MV-4-11 (cell line): ENCODE measurements around the gene PDE1A.

Experiments used
- DNase-seq: peaks from one replicate; lab custom pipeline; 2025; lab: John Stamatoyannopoulos, UW

Gene PDE1A

GRCh38 chr2:182197529-182197928 lies 229.3 kb downstream of the PDE1A start:
- DNase-seq: no peak

- DNase-seq: no peak
Observed at GRCh38 chr2:182193291-182193690, 233.5 kb downstream of the PDE1A start.

- no peak for DNase-seq
Observed at GRCh38 chr2:182191061-182191460, 235.8 kb downstream of the PDE1A start.

GRCh38 chr2:182187130-182187529 lies 239.7 kb downstream of the PDE1A start:
- DNase-seq: no peak

GRCh38 chr2:182186132-182186735 lies 240.6 kb downstream of the PDE1A start:
- peak; percentile 4 for DNase-seq

- DNase-seq: no peak
Observed at GRCh38 chr2:182182436-182182835, 244.4 kb downstream of the PDE1A start.

GRCh38 chr2:182181381-182181780 lies 245.5 kb downstream of the PDE1A start:
- no peak for DNase-seq

- DNase-seq: no peak
Observed at GRCh38 chr2:182179176-182179575, 247.7 kb downstream of the PDE1A start.

GRCh38 chr2:182173944-182174622 lies 252.8 kb downstream of the PDE1A start:
- DNase-seq: no peak

GRCh38 chr2:182170341-182170740 lies 256.5 kb downstream of the PDE1A start:
- no peak for DNase-seq

- DNase-seq: no peak
Observed at GRCh38 chr2:182167882-182168281, 259.0 kb downstream of the PDE1A start.

GRCh38 chr2:182166841-182167240 lies 260.0 kb downstream of the PDE1A start:
- DNase-seq: no peak

GRCh38 chr2:182166406-182166805 lies 260.4 kb downstream of the PDE1A start:
- no peak for DNase-seq

- no peak for DNase-seq
Observed at GRCh38 chr2:182165202-182165601, 261.6 kb downstream of the PDE1A start.

GRCh38 chr2:182164686-182165085 lies 262.1 kb downstream of the PDE1A start:
- no peak for DNase-seq

- DNase-seq: no peak
Observed at GRCh38 chr2:182163878-182164277, 263.0 kb downstream of the PDE1A start.

- DNase-seq: no peak
Observed at GRCh38 chr2:182148344-182148743, 278.5 kb downstream of the PDE1A start.

- no peak for DNase-seq
Observed at GRCh38 chr2:182144776-182145165, 282.1 kb downstream of the PDE1A start.

GRCh38 chr2:182144041-182144775 lies 282.6 kb downstream of the PDE1A start:
- DNase-seq: no peak

- no peak for DNase-seq
Observed at GRCh38 chr2:182142062-182142461, 284.8 kb downstream of the PDE1A start.

- no peak for DNase-seq
Observed at GRCh38 chr2:182134201-182134600, 292.6 kb downstream of the PDE1A start.

GRCh38 chr2:182133195-182133891 lies 293.5 kb downstream of the PDE1A start:
- DNase-seq: no peak

GRCh38 chr2:182132605-182133004 lies 294.2 kb downstream of the PDE1A start:
- DNase-seq: no peak
